Ishikawa (cell line): Measurements from ENCODE around the gene OCIAD2.
A peak's percentile ranks its signal among the peaks of the same experiment; 100 is the strongest.

Experiments
- CEBPB ChIP-seq: IDR thresholded peaks from 2 replicates; pipeline ENCODE4 v1.6.1; 2012
- CREB1 ChIP-seq: IDR thresholded peaks from 2 replicates; pipeline ENCODE4 v1.6.1; 2012; ENCODE audit warnings: low read depth
- EGR1 ChIP-seq: IDR thresholded peaks from 2 replicates; pipeline ENCODE4 v1.6.1; 2012
- EP300 ChIP-seq: IDR thresholded peaks from 2 replicates; pipeline ENCODE4 v1.6.1; 2012; ENCODE audit warnings: borderline replicate concordance
- FOXM1 ChIP-seq: IDR thresholded peaks from 2 replicates; pipeline ENCODE4 v1.6.1; 2012; ENCODE audit warnings: low read depth, borderline replicate concordance
- NFIC ChIP-seq: IDR thresholded peaks from 2 replicates; pipeline ENCODE4 v1.6.1; 2012
- RAD21 ChIP-seq: IDR thresholded peaks from 2 replicates; pipeline ENCODE4 v1.6.1; 2012; ENCODE audit warnings: low read depth
- REST ChIP-seq: IDR thresholded peaks from 2 replicates; pipeline ENCODE4 v1.6.1; 2012; ENCODE audit warnings: low read depth, mild to moderate bottlenecking
- TAF1 ChIP-seq: IDR thresholded peaks from 2 replicates; pipeline ENCODE4 v1.6.1; 2012; ENCODE audit warnings: low read depth, mild to moderate bottlenecking
- TCF12 ChIP-seq: IDR thresholded peaks from 2 replicates; pipeline ENCODE4 v1.6.1; 2012; ENCODE audit warnings: low read depth
- TEAD4 ChIP-seq: IDR thresholded peaks from 2 replicates; pipeline ENCODE4 v1.6.1; 2012
- YY1 ChIP-seq: IDR thresholded peaks from 2 replicates; pipeline ENCODE4 v1.6.1; 2012; ENCODE audit warnings: low read depth
- ZBTB7A ChIP-seq: IDR thresholded peaks from 2 replicates; pipeline ENCODE4 v1.6.1; 2012; ENCODE audit warnings: low read depth
- TF ChIP-seq, protein P1 (sequence below): IDR thresholded peaks from 2 replicates; pipeline ENCODE4 v1.6.1; 2012
- TF ChIP-seq, protein P2 (sequence below): IDR thresholded peaks from 2 replicates; pipeline ENCODE4 v1.6.1; 2012

The OCIAD2 gene

GRCh38 chr4:48858130-48858529, 48.4 kb downstream of the OCIAD2 start:
- TF ChIP-seq EGR1 (no peak), RAD21 (no peak), TAF1 (no peak)

GRCh38 chr4:48854982-48855381, 51.6 kb downstream of the OCIAD2 start:
- TF ChIP-seq CEBPB, result peak; percentile 29; the same call in 1 of the 2 replicates
- TF ChIP-seq, protein P1, sequence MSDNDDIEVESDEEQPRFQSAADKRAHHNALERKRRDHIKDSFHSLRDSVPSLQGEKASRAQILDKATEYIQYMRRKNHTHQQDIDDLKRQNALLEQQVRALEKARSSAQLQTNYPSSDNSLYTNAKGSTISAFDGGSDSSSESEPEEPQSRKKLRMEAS, result no peak

- TF ChIP-seq ZBTB7A (no peak), REST (no peak), FOXM1 (no peak), TAF1 (no peak), EGR1 (no peak), YY1 (no peak), TCF12 (no peak), TEAD4 (no peak), CREB1 (no peak), EP300 (no peak), CEBPB (no peak), RAD21 (no peak), NFIC (no peak)
- TF ChIP-seq, protein P1, result no peak
- TF ChIP-seq, protein P2, sequence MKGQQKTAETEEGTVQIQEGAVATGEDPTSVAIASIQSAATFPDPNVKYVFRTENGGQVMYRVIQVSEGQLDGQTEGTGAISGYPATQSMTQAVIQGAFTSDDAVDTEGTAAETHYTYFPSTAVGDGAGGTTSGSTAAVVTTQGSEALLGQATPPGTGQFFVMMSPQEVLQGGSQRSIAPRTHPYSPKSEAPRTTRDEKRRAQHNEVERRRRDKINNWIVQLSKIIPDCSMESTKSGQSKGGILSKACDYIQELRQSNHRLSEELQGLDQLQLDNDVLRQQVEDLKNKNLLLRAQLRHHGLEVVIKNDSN, result no peak
These were observed 52.2 kb downstream of the OCIAD2 start for GRCh38 chr4:48854395-48854683.

DNA sequence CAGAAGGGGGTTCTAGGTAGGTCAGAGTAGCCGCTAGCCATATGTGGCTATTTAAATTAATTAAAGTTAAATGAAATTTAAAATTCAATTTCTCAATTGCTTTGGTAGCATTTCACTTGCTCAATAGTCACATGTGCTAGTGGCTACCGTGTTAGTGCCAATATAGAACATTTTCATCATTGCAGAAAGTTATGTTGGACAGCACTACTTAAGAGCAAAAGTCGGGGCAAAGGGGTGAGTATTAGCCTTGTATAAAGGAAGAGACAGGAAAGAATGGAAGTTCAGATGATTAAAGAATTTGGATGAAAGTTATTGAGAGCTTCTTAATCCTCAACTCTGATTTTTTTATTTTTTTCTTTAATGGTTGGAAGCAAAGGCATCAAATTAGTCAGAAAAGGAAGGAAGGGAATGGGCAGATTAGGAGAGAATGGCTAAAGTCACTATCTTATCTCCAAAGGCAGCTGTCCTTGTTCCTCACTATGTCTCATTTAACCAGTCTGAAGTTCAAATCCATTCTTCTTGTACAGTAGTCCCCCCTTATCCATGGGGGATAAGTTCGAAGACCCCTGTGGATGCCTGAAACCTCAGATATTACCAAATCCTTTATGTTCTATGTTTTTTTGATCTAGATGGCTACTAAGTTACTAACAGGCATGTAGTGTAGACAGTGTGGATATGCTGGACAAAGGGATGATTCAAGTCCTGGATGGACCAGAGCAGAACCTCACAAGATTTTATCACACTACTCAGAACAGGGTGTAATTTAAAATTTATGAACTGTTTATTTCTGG, 52.8 kb downstream of the OCIAD2 start:
- TF ChIP-seq TCF12 (no peak), CREB1 (no peak), REST (no peak), TAF1 (no peak), NFIC (no peak), YY1 (no peak), CEBPB (no peak), ZBTB7A (no peak), EP300 (no peak), FOXM1 (no peak), EGR1 (no peak), TEAD4 (no peak), RAD21 (no peak)
- TF ChIP-seq, protein P1, result no peak
- TF ChIP-seq, protein P2, result no peak

DNA sequence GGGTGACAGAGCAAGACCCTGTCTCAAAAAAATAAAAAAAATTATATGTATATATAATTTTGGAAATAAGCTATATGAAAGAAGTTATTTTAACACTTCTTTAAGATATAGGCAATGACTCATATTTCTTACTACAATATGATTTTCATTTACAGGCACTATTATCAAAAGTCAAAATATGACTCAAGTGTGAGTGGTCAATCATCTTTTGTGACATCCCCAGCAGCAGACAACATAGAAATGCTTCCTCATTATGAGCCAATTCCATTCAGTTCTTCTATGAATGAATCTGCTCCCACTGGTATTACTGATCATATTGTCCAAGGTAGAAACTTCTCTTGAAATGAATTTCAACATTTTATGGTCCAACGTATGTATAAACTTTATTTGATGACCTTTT, 54.9 kb downstream of the OCIAD2 start:
- no peak for TF ChIP-seq ZBTB7A
- TF ChIP-seq NFIC, result no peak
- TF ChIP-seq, protein P1, result no peak
- no peak for TF ChIP-seq EP300
- TF ChIP-seq CREB1, result no peak
- no peak for TF ChIP-seq TEAD4
- TF ChIP-seq CEBPB, result no peak
- no peak for TF ChIP-seq RAD21
- TF ChIP-seq TAF1, result no peak
- no peak for TF ChIP-seq EGR1

DNA sequence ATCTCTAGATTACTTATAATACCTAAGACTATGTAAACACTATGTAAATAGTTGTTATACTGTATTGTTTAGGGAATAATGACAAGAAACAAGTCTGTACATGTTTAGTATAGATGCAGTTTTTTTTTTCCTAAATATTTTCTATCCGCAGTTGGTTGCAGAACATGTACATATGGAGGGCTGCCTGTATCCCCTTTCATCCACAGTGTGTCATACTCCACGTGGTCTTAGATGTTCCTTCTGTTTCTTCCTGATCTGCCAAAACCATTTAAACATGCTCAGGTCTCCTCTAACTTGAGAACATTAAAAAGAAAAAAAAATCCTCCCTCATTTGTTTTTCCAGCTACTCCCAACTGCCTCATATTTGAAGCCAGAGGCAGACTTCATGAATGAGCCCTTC, 61.7 kb downstream of the OCIAD2 start:
- TF ChIP-seq EGR1, result no peak
